ENCODE results near the gene ETFRF1.

The ETFRF1 gene

DNA sequence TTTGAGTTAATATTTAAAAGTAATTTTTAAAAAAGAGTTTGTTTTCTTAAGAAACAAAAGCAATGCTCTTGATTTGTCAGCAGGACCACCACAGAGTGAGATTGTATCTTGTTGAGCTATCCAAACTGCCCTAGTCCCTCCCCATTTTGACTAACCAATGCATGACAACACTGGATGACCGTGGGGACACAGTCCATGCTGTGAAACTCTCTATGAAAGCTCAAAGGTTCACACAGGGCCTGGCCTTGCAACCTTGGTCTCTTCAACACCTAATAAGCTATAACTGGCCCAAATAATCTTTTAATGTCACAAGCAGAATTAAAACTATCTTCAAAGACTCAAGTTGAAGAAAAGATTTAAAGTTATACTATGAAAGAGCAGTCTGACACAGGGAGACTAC, 13.5 kb downstream of the ETFRF1 start:
- Histone ChIP-seq H3K27me3 (ENCODE audit: insufficient read depth, low read length) (no peaks in the 10 kb centered on the region), H3K9me2 (ENCODE audit: low read depth, low read length) (no peaks in the 10 kb centered on the region), H3K4me2 (ENCODE audit: low read length) (no peak overlapping the region), H3K9me3 (ENCODE audit: low read length) (no peaks in the 10 kb centered on the region), H3K9ac (ENCODE audit: low read length) (no peak overlapping the region), H3K79me2 (ENCODE audit: insufficient read depth, low read length) (no peaks in the 10 kb centered on the region), H3F3A (ENCODE audit: insufficient read depth, low read length) (no peaks in the 10 kb centered on the region), H3K27ac (ENCODE audit: low read depth, low read length, poor library complexity, severe bottlenecking) (no peak overlapping the region), H3K4me1 (ENCODE audit: insufficient read depth, low read length, severe bottlenecking) (no peaks in the 10 kb centered on the region), H2AFZ (ENCODE audit: low read length) (no peak overlapping the region), H4K20me1 (ENCODE audit: insufficient read depth, low read length) (no peaks in the 10 kb centered on the region), H3K36me3 (ENCODE audit: insufficient read depth, low read length) (peaks cover 24% of the 10 kb centered on the region), H3K4me3 (ENCODE audit: low read depth, low read length, poor library complexity, severe bottlenecking) (no peak overlapping the region)
- no peak for TF ChIP-seq EZH2 (IDR thresholded peaks at IDR 0.05; ENCODE audit: borderline replicate concordance, low read length)
- no peak for TF ChIP-seq CTCF (IDR thresholded peaks at IDR 0.05; ENCODE audit: low read length)

DNA sequence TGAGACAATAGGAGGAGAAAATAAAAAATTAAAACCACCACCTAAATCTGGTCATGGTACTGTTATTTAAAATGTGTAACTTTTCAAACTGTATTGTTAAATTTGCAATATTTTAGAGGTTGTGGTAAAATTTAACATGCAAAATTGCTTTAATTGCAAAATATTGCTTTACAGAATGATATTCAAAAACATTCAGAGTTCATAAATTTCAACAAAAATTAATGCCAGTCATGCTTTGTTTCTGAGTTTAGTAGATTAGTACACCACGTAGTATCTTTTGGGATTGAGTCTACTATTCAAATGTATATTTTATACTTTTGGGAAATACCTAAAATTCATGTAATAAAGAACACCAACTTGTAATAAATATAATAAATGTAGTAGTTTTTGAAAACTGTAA, 18.3 kb downstream of the ETFRF1 start:
- H3K79me2 ChIP-seq (ENCODE audit: insufficient read depth, low read length) = no peaks in the 10 kb centered on the region
- peaks cover 22% of the 10 kb centered on the region for H3K36me3 ChIP-seq (ENCODE audit: insufficient read depth, low read length)
- no peaks in the 10 kb centered on the region for H3K4me1 ChIP-seq (ENCODE audit: insufficient read depth, low read length, severe bottlenecking)
- no peak overlapping the region for H3K9ac ChIP-seq (ENCODE audit: low read length)
- TF ChIP-seq CTCF (IDR thresholded peaks at IDR 0.05; ENCODE audit: low read length) = no peak
- no peak for TF ChIP-seq EZH2 (IDR thresholded peaks at IDR 0.05; ENCODE audit: borderline replicate concordance, low read length)
- H2AFZ ChIP-seq (ENCODE audit: low read length) = no peak overlapping the region
- H3F3A ChIP-seq (ENCODE audit: insufficient read depth, low read length) = no peaks in the 10 kb centered on the region
- H3K9me3 ChIP-seq (ENCODE audit: low read length) = no peaks in the 10 kb centered on the region
- no peaks in the 10 kb centered on the region for H3K27me3 ChIP-seq (ENCODE audit: insufficient read depth, low read length)
- no peak overlapping the region for H3K27ac ChIP-seq (ENCODE audit: low read depth, low read length, poor library complexity, severe bottlenecking)
- no peaks in the 10 kb centered on the region for H3K9me2 ChIP-seq (ENCODE audit: low read depth, low read length)
- no peak overlapping the region for H3K4me3 ChIP-seq (ENCODE audit: low read depth, low read length, poor library complexity, severe bottlenecking)
- no peak overlapping the region for H3K4me2 ChIP-seq (ENCODE audit: low read length)
- no peaks in the 10 kb centered on the region for H4K20me1 ChIP-seq (ENCODE audit: insufficient read depth, low read length)

GRCh38 chr12:25236190-25236589, 41.2 kb downstream of the ETFRF1 start:
- Histone ChIP-seq H3F3A (ENCODE audit: insufficient read depth, low read length) (no peaks in the 10 kb centered on the region), H3K79me2 (ENCODE audit: insufficient read depth, low read length) (peaks cover 30% of the 10 kb centered on the region), H4K20me1 (ENCODE audit: insufficient read depth, low read length) (no peaks in the 10 kb centered on the region), H2AFZ (ENCODE audit: low read length) (no peak overlapping the region), H3K9me2 (ENCODE audit: low read depth, low read length) (no peaks in the 10 kb centered on the region), H3K27ac (ENCODE audit: low read depth, low read length, poor library complexity, severe bottlenecking) (no peak overlapping the region), H3K36me3 (ENCODE audit: insufficient read depth, low read length) (peaks cover 50% of the 10 kb centered on the region), H3K9me3 (ENCODE audit: low read length) (no peaks in the 10 kb centered on the region), H3K4me2 (ENCODE audit: low read length) (no peak overlapping the region), H3K4me3 (ENCODE audit: low read depth, low read length, poor library complexity, severe bottlenecking) (no peak overlapping the region), H3K9ac (ENCODE audit: low read length) (no peak overlapping the region), H3K4me1 (ENCODE audit: insufficient read depth, low read length, severe bottlenecking) (peaks cover 5% of the 10 kb centered on the region), H3K27me3 (ENCODE audit: insufficient read depth, low read length) (no peaks in the 10 kb centered on the region)
- no peak for TF ChIP-seq CTCF (IDR thresholded peaks at IDR 0.05; ENCODE audit: low read length)
- no peak for TF ChIP-seq EZH2 (IDR thresholded peaks at IDR 0.05; ENCODE audit: borderline replicate concordance, low read length)
